Neural cell (in vitro differentiated cells): ENCODE results near the gene HOXB7. TPM values are rescaled to one million over a fixed set of nuclear protein-coding genes. Genes with fewer than 3 reads are reported as not detected.

ENCODE experiments used
- H2AFZ ChIP-seq: fragments of 200-600, 300-800 bp; sonication (generic), shearing (Covaris generic); 2 replicates; pipeline ENCODE4 v1.6.0; 2014; ENCODE audit warnings: low read depth, mild to moderate bottlenecking, antibody characterized with exemption, low read length, moderate library complexity
- H3F3A ChIP-seq: fragments of 200-600 bp; shearing (Covaris generic); 2 replicates; pipeline ENCODE4 v1.6.1; 2016; ENCODE audit warnings: mild to moderate bottlenecking, moderate library complexity, mixed read lengths, antibody characterized with exemption, low read length; ENCODE audit not compliant: insufficient read depth, poor library complexity, severe bottlenecking
- H3K27ac ChIP-seq: fragments of 200-600, 300-800 bp; sonication (generic), shearing (Covaris generic); 2 replicates; pipeline ENCODE4 v1.5.1; 2014; ENCODE audit warnings: mild to moderate bottlenecking, low read length, moderate library complexity
- H3K27me3 ChIP-seq: fragments of 300-800, 200-600 bp; sonication (generic), shearing (Covaris generic); 2 replicates; pipeline ENCODE4 v1.6.0; 2014; ENCODE audit warnings: mild to moderate bottlenecking, low read depth, low read length, moderate library complexity; ENCODE audit not compliant: insufficient read depth
- H3K36me3 ChIP-seq: fragments of 300-800, 200-600 bp; sonication (generic), shearing (Covaris generic); 2 replicates; pipeline ENCODE4 v1.5.1; 2014; ENCODE audit warnings: mild to moderate bottlenecking, antibody characterized with exemption, low read length, moderate library complexity; ENCODE audit not compliant: insufficient read depth
- H3K4me2 ChIP-seq: fragments of 300-800, 200-600 bp; sonication (generic), shearing (Covaris generic); 2 replicates; pipeline ENCODE4 v1.6.0; 2014; ENCODE audit warnings: mild to moderate bottlenecking, low read length
- H3K4me3 ChIP-seq: fragments of 300-800, 200-600 bp; sonication (generic), shearing (Covaris generic); 2 replicates; pipeline ENCODE4 v1.5.1; 2014; ENCODE audit warnings: mild to moderate bottlenecking, low read length, moderate library complexity
- H3K79me2 ChIP-seq: fragments of 200-600 bp; shearing (Covaris generic); replicated peaks from 2 replicates; pipeline ENCODE4 v1.6.0; 2014; ENCODE audit warnings: mild to moderate bottlenecking, low read length, moderate library complexity; ENCODE audit not compliant: insufficient read depth
- H3K9ac ChIP-seq: fragments of 300-800, 200-600 bp; sonication (generic), shearing (Covaris generic); 2 replicates; pipeline ENCODE4 v1.6.1; 2016; ENCODE audit warnings: mild to moderate bottlenecking, low read length, mixed read lengths
- H3K9me2 ChIP-seq: fragments of 200-600 bp; shearing (Covaris generic); 2 replicates; pipeline ENCODE4 v1.6.1; 2016; ENCODE audit warnings: mild to moderate bottlenecking, low read length, mixed read lengths; ENCODE audit not compliant: insufficient read depth
- H3K9me3 ChIP-seq: fragments of 200-600, 300-800 bp; sonication (generic), shearing (Covaris generic); 2 replicates; pipeline ENCODE4 v1.6.1; 2016; ENCODE audit warnings: mild to moderate bottlenecking, mixed run types, low read length, moderate library complexity, mixed read lengths
- H4K20me1 ChIP-seq: fragments of 200-600 bp; shearing (Covaris generic); 2 replicates; pipeline ENCODE4 v1.6.1; 2016; ENCODE audit warnings: mild to moderate bottlenecking, mixed run types; ENCODE audit not compliant: insufficient read depth
- CTCF ChIP-seq: fragments of 450-650 bp; IDR thresholded peaks from 2 replicates; pipeline ENCODE4 v1.5.1; 2014; ENCODE audit warnings: antibody characterized with exemption, mild to moderate bottlenecking, moderate library complexity; ENCODE audit not compliant: poor library complexity, severe bottlenecking
- EP300 ChIP-seq: fragments of 450-650 bp; conservative IDR thresholded peaks from 2 replicates; pipeline ENCODE4 v1.6.1; 2014; ENCODE audit warnings: antibody characterized with exemption, mild to moderate bottlenecking, moderate library complexity; ENCODE audit not compliant: poor library complexity, severe bottlenecking
- EZH2 ChIP-seq: fragments of 200-600, 300-800 bp; shearing (Covaris generic), sonication (generic); IDR thresholded peaks from 2 replicates; pipeline ENCODE4 v1.6.1; 2014; ENCODE audit warnings: antibody characterized with exemption, low read length, borderline replicate concordance, mild to moderate bottlenecking; ENCODE audit not compliant: insufficient read depth, poor library complexity, severe bottlenecking
- POLR2AphosphoS5 ChIP-seq: IDR thresholded peaks from 2 replicates; pipeline ENCODE4 v1.6.1; 2012
- RAD21 ChIP-seq: fragments of 450-650 bp; conservative IDR thresholded peaks from 2 replicates; pipeline ENCODE4 v1.6.1; 2014; ENCODE audit warnings: antibody characterized with exemption, mild to moderate bottlenecking, moderate library complexity
- SMC3 ChIP-seq: fragments of 450-650 bp; conservative IDR thresholded peaks from 2 replicates; pipeline ENCODE4 v1.6.1; 2014; ENCODE audit warnings: antibody characterized with exemption, mild to moderate bottlenecking, moderate library complexity; ENCODE audit not compliant: poor library complexity
- TAF1 ChIP-seq: IDR thresholded peaks from 2 replicates; pipeline ENCODE4 v1.6.1; 2012; ENCODE audit warnings: low read depth
- polyA plus RNA-seq: library from polyadenylated mRNA; depleted of rRNA; stranded (reverse); fragments of >200 nt; gene quantifications from 2 replicates; pipeline ENCODE4 v1.2.3, GENCODE V29; 2014
- TF ChIP-seq, protein P1 (sequence below): IDR thresholded peaks from 2 replicates; pipeline ENCODE4 v1.6.1; 2012; ENCODE audit warnings: borderline replicate concordance

The HOXB7 gene
- polyA plus RNA-seq, 1 donor from 2014 or later, result not detected

DNA sequence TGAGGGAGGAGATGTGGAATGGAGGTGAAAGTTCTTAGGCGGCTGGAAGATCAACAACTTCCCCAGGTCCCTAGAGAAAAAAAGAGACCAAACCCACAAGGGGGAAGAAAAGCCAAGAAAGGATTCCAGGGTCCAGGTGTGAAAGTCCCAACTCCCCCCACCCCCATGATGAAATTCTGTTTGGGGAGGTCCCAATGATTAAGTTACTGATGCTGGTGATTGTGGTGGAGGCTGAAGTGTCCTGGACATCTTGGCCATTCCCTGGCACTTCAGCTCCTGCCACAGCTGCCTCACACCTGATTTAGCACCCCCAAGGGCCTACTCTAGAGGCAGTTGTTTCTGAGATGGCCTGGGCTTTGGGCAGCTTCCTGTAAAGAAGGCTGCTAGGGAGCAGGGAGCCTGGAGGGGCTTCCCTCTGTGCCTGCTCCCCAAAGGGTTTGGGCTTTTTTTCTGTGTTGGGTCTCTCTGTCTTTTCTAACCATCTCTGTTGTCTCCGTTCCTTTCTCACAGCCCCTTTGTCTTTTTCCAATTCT is 45.7 kb downstream of the HOXB7 start:
- Histone ChIP-seq H3K9me2 (no peaks in the 10 kb centered on the region), H3K4me2 (no peak overlapping the region), H3K79me2 (no peaks in the 10 kb centered on the region)

DNA sequence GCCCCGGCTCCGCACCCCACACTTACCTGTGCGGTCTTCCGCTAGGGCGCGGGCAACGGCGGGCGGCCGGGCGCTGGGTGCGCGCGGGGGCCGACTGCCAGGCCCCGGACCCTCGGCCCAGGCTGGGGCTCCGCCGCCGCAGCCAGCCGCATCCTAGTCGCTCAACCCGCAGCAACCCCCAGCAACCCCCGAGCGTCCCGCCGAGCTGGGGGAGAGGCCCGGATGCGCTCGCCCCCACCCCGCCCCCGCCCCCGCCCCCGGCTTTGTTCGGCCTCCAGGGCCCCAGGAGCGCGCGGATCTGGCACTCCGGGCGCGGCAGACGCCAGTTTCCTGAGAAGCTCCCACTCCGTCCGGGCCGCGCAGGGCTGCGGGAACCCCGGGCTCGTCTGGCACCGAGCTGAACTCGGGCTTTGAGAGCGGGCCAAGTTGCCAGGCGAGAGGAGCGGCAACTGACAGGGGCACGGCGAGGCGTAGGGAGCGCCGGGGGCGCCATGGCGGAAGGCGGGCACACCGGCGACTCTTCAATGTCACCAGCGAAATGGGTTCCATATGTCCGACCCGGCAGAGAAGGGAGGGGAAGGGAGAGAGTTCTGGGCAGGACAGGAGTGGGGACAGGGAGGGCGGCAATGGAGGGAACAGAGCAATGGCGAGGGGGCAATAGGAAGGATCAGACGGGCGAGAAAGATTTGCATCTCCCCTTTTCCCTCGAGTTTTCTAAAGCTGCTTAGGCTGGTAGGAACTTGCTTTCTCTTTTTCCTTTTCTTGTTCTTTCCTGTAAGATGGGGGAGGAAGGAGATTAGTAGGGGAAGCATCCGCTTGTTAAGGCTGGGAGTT is 46.4 kb downstream of the HOXB7 start:
- H3K9ac ChIP-seq, result no peak overlapping the region
- H3K27me3 ChIP-seq, result peaks cover 99% of the 10 kb centered on the region
- H3K9me3 ChIP-seq, result no peaks in the 10 kb centered on the region
- H3K36me3 ChIP-seq, result no peaks in the 10 kb centered on the region
- H3K9me2 ChIP-seq, result no peaks in the 10 kb centered on the region
- H3F3A ChIP-seq, result no peaks in the 10 kb centered on the region
- no peaks in the 10 kb centered on the region for H3K79me2 ChIP-seq
- no peak overlapping the region for H3K4me2 ChIP-seq
- no peak overlapping the region for H3K4me3 ChIP-seq
- H3K27ac ChIP-seq, result no peak overlapping the region
- H4K20me1 ChIP-seq, result no peaks in the 10 kb centered on the region
- H2AFZ ChIP-seq, result no peak overlapping the region
- TF ChIP-seq CTCF, result no peak
- peak; percentile 88 for TF ChIP-seq EZH2

More for the DNA sequence above, 45.7 kb downstream of the HOXB7 start:
- H4K20me1 ChIP-seq, result no peaks in the 10 kb centered on the region
- H3K27me3 ChIP-seq, result peaks cover 99% of the 10 kb centered on the region
- H3K36me3 ChIP-seq, result no peaks in the 10 kb centered on the region
- no peaks in the 10 kb centered on the region for H3K9me3 ChIP-seq
- TF ChIP-seq RAD21 (no peak), EZH2 (no peak), TAF1 (no peak), POLR2AphosphoS5 (no peak), EP300 (no peak), SMC3 (no peak), CTCF (no peak)
- TF ChIP-seq, protein P1, sequence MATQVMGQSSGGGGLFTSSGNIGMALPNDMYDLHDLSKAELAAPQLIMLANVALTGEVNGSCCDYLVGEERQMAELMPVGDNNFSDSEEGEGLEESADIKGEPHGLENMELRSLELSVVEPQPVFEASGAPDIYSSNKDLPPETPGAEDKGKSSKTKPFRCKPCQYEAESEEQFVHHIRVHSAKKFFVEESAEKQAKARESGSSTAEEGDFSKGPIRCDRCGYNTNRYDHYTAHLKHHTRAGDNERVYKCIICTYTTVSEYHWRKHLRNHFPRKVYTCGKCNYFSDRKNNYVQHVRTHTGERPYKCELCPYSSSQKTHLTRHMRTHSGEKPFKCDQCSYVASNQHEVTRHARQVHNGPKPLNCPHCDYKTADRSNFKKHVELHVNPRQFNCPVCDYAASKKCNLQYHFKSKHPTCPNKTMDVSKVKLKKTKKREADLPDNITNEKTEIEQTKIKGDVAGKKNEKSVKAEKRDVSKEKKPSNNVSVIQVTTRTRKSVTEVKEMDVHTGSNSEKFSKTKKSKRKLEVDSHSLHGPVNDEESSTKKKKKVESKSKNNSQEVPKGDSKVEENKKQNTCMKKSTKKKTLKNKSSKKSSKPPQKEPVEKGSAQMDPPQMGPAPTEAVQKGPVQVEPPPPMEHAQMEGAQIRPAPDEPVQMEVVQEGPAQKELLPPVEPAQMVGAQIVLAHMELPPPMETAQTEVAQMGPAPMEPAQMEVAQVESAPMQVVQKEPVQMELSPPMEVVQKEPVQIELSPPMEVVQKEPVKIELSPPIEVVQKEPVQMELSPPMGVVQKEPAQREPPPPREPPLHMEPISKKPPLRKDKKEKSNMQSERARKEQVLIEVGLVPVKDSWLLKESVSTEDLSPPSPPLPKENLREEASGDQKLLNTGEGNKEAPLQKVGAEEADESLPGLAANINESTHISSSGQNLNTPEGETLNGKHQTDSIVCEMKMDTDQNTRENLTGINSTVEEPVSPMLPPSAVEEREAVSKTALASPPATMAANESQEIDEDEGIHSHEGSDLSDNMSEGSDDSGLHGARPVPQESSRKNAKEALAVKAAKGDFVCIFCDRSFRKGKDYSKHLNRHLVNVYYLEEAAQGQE, result no peak
- H3F3A ChIP-seq, result no peaks in the 10 kb centered on the region
- H3K9ac ChIP-seq, result no peak overlapping the region
- no peak overlapping the region for H3K4me3 ChIP-seq
- H3K27ac ChIP-seq, result no peak overlapping the region
- no peak overlapping the region for H2AFZ ChIP-seq
